GM21515 (cell line): ENCODE data around the gene SHTN1.

ENCODE experiments used
- ATAC-seq: cut with Tn5 transposase; IDR thresholded peaks from one replicate; pipeline ENCODE4 v1.9.1; 2021; ENCODE audit not compliant: unreplicated experiment

Gene SHTN1

GRCh38 chr10:116836902-116837523 is 168.0 kb downstream of the SHTN1 start:
- ATAC-seq, result no peak

GRCh38 chr10:116836083-116836482 is 168.9 kb downstream of the SHTN1 start:
- no peak for ATAC-seq

GRCh38 chr10:116835658-116836057 is 169.3 kb downstream of the SHTN1 start:
- no peak for ATAC-seq

GRCh38 chr10:116833986-116834985 is 170.7 kb downstream of the SHTN1 start:
- no peak for ATAC-seq

- no peak for ATAC-seq
Measured at GRCh38 chr10:116831790-116832189, 173.2 kb downstream of the SHTN1 start.
